Airway epithelial cell (primary cell): ENCODE data around the gene NPR3. TPM values are rescaled to one million over a fixed set of nuclear protein-coding genes. Genes with fewer than 3 reads are reported as not detected.

Experiments
- total RNA-seq: library from RNA; depleted of rRNA; stranded (reverse); fragments of >200 nt; gene quantifications from 2 replicates; pipeline ENCODE4 v1.2.3, GENCODE V29; 2015

Gene NPR3
- total RNA-seq, result 2.0 and 3.7 TPM in 2 replicates

GRCh38 chr5:32710550-32711361 is at the start of gene NPR3:
Gene NPR3, plus strand, starts transcription at chr5:32711321. Its CDS starts 456 bp downstream, at chr5:32711777.

Other genes with a start within 250 kb of the NPR3 start
- gene SUB1, start 125.8 kb upstream of the NPR3 start, total RNA-seq, result 235 and 411 TPM in 2 replicates